DOHH2 (cell line): ENCODE data around the gene IFRD2.

ENCODE experiments used
- H3F3A ChIP-seq: fragments of 200-600 bp; sonication (generic), shearing (Covaris generic); 2 replicates; pipeline ENCODE4 v1.6.0; 2016; ENCODE audit warnings: antibody characterized with exemption, mild to moderate bottlenecking; ENCODE audit not compliant: control insufficient read depth, insufficient read depth
- H3K27ac ChIP-seq: fragments of 200-600 bp; sonication (generic); 2 replicates; pipeline ENCODE4 v1.5.1; 2014; ENCODE audit warnings: low read depth, mild to moderate bottlenecking, low read length, moderate library complexity
- H3K27me3 ChIP-seq: fragments of 200-600 bp; sonication (generic); 2 replicates; pipeline ENCODE4 v1.6.1; 2014; ENCODE audit warnings: mild to moderate bottlenecking, low read length, mixed read lengths; ENCODE audit not compliant: control insufficient read depth
- H3K36me3 ChIP-seq: fragments of 200-600 bp; sonication (generic); 2 replicates; pipeline ENCODE4 v1.6.1; 2014; ENCODE audit warnings: mild to moderate bottlenecking, low read length, moderate library complexity, mixed read lengths; ENCODE audit not compliant: control insufficient read depth
- H3K4me1 ChIP-seq: fragments of 200-600 bp; sonication (generic); 2 replicates; pipeline ENCODE4 v1.6.1; 2014; ENCODE audit warnings: mild to moderate bottlenecking, low read length, mixed read lengths; ENCODE audit not compliant: control insufficient read depth
- H3K4me2 ChIP-seq: fragments of 200-600 bp; sonication (generic); 2 replicates; pipeline ENCODE4 v1.6.0; 2014; ENCODE audit warnings: mild to moderate bottlenecking, low read length, moderate library complexity
- H3K4me3 ChIP-seq: fragments of 200-600 bp; sonication (generic); 2 replicates; pipeline ENCODE4 v1.5.1; 2014; ENCODE audit warnings: mild to moderate bottlenecking, low read length, mixed read lengths
- H3K79me2 ChIP-seq: fragments of 200-600 bp; sonication (generic); 2 replicates; pipeline ENCODE4 v1.6.1; 2014; ENCODE audit warnings: mild to moderate bottlenecking, low read length, mixed read lengths; ENCODE audit not compliant: control insufficient read depth
- H3K9me2 ChIP-seq: fragments of 200-600 bp; sonication (generic); replicated peaks from 2 replicates; pipeline ENCODE4 v1.6.1; 2014; ENCODE audit warnings: mild to moderate bottlenecking, low read length, mixed read lengths; ENCODE audit not compliant: control insufficient read depth
- H3K9me3 ChIP-seq: fragments of 200-600 bp; sonication (generic); 2 replicates; pipeline ENCODE4 v1.6.1; 2014; ENCODE audit warnings: antibody characterized with exemption, low read length, mixed read lengths; ENCODE audit not compliant: control insufficient read depth, insufficient read depth
- H4K20me1 ChIP-seq: fragments of 200-600 bp; sonication (generic); 2 replicates; pipeline ENCODE4 v1.6.0; 2014; ENCODE audit warnings: low read depth, mild to moderate bottlenecking, antibody characterized with exemption, low read length, moderate library complexity; ENCODE audit not compliant: control insufficient read depth, insufficient read depth
- EZH2phosphoT487 ChIP-seq: fragments of 200-600 bp; sonication (generic); IDR thresholded peaks from 2 replicates; pipeline ENCODE4 v1.6.1; 2017; ENCODE audit warnings: borderline replicate concordance, mild to moderate bottlenecking, antibody characterized with exemption, low read length, moderate library complexity, mixed read lengths
- TF ChIP-seq, protein P1 (sequence below): fragments of 200-600 bp; sonication (generic); IDR thresholded peaks from one replicate; pipeline ENCODE4 v1.5.1; 2014; ENCODE audit warnings: antibody characterized with exemption, mild to moderate bottlenecking, low read depth, low read length; ENCODE audit not compliant: poor library complexity, severe bottlenecking

IFRD2 gene

DNA sequence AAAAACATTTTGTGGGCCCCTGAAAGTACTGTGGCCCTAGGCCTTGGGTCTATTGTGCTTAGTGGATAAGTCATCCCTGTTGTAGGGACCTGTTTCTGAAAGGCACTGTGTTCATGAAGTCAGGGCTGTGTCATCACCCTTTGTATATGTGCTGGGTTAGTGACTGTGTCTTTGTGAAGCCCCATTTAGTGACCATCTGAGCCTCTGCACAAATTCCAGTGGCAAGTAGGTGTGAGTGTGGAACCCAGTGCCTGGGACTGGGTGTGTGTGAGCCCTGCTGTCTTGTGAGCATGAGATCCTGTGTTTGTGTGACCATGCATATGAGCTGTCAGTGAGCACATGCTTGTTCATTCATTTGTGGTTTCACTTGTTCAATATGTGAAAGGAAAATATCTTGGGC lies 12.4 kb upstream of the IFRD2 start:
- TF ChIP-seq, protein P1, sequence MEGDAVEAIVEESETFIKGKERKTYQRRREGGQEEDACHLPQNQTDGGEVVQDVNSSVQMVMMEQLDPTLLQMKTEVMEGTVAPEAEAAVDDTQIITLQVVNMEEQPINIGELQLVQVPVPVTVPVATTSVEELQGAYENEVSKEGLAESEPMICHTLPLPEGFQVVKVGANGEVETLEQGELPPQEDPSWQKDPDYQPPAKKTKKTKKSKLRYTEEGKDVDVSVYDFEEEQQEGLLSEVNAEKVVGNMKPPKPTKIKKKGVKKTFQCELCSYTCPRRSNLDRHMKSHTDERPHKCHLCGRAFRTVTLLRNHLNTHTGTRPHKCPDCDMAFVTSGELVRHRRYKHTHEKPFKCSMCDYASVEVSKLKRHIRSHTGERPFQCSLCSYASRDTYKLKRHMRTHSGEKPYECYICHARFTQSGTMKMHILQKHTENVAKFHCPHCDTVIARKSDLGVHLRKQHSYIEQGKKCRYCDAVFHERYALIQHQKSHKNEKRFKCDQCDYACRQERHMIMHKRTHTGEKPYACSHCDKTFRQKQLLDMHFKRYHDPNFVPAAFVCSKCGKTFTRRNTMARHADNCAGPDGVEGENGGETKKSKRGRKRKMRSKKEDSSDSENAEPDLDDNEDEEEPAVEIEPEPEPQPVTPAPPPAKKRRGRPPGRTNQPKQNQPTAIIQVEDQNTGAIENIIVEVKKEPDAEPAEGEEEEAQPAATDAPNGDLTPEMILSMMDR: no peak
- H3K79me2 ChIP-seq: no peaks in the 10 kb centered on the region
- H3K4me1 ChIP-seq: peaks cover 17% of the 10 kb centered on the region
- H3K9me3 ChIP-seq: no peaks in the 10 kb centered on the region
- H3K27me3 ChIP-seq: no peaks in the 10 kb centered on the region
- peaks cover 7% of the 10 kb centered on the region for H3F3A ChIP-seq
- H3K4me2 ChIP-seq: peak overlapping the region; percentile 8
- H4K20me1 ChIP-seq: no peaks in the 10 kb centered on the region
- peak overlapping the region; percentile 2; the same call in 1 of the 2 replicates for H3K27ac ChIP-seq
- no peaks in the 10 kb centered on the region for H3K9me2 ChIP-seq
- H3K4me3 ChIP-seq: no peak overlapping the region
- no peaks in the 10 kb centered on the region for H3K36me3 ChIP-seq

DNA sequence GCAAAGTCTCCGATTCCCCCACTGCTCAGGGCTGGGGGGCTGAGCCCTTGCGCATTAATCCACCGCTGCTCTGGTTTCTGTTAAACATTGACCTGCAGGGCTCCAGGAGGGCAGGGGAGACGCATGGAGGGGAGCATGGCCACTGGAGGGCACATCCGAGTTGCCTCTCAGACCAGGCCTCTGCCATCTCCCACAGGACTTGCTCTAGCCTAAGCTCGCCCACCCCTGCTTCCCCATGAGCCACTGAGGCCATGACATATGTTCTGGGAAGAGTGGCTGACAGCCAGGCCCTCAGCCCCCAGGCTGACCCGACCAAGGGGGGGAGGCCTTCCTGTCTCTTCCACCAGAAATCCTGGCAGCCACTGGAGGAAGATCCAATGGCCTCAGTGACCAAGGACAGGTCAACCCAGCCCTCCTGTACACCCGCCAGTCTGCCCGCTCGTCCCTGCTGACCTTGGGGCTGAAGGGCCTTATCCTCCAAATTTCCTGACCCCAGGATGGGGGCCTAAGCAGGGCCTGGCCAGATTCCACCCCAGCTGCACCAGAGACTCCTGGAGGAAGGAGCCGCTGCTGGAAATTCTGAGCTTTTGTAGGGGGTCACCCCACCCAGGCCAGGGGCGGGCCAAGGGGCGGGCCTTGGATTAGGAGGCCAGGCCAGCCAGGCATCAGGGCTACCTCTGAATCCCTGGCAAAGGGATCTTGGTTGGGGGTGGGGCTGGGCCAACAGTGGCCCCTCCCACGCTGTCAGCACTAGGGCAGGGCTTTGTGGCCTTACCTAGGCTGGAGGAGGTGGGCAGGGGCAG lies 11.0 kb upstream of the IFRD2 start, which contains the start of gene HYAL1:
HYAL1 (minus strand) TSS at position 562 of the 803 bp plus-strand sequence. CDS start 618 bp downstream, outside the sequence.
- Histone ChIP-seq H3K27ac (no peak within 1 kb of the TSS), H3K4me3 (no peak within 1 kb of the TSS)

DNA sequence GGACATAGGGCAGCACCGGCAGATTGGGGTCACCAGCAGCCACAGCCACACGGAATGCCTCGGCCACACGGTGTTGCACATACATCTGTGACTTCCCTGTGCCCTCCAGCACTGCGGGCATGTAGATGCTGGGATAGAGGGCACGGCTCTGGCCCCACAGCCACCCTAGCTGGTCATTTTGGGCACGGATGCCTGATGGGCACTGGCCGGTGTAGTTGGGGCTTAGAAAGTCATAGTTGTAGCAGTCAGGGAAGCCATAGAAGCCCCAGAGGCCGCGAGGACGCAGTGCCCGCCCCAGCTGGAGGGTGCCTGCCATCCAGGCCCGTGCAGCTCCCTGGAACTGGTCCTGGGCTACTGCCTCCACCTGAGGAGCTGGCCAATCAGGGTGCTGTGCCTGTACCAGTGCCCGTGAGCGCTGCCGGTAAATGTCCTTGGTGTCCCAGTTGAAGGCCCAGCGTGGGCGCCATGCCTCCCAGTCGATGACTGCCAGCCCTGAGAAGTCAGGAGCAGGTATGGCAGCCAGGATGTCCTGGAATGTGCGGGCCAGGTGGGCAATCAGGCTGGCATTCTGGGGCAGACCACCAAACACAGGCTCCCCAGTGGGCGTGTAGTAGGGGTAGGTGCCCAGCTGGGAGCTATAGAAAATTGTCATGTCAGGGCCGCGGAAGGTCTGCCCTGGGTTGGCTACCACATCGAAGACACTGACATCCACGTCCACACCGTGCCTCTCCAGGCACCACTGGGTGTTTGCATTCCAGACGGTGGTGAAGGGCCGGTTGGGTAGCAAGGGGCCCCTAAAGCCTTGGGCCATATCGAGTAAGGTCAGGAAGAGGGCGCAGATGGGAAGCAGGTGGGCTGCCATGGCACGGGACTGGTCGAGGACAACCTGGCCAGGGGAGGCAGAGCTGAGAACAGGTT lies 10.1 kb upstream of the IFRD2 start:
- Histone ChIP-seq H3K9me2 (no peaks in the 10 kb centered on the region), H4K20me1 (no peaks in the 10 kb centered on the region), H3K27ac (no peak overlapping the region), H3F3A (peaks cover 7% of the 10 kb centered on the region), H3K79me2 (0 out of 2 replicates have a peak, but pooled peaks cover 3% of the 10 kb centered on the region), H3K4me3 (no peak overlapping the region), H3K36me3 (no peaks in the 10 kb centered on the region), H3K4me2 (no peak overlapping the region), H3K4me1 (peaks cover 25% of the 10 kb centered on the region), H3K9me3 (no peaks in the 10 kb centered on the region), H3K27me3 (no peaks in the 10 kb centered on the region)
- TF ChIP-seq, protein P1: no peak
- TF ChIP-seq EZH2phosphoT487: no peak

More for the DNA sequence above, 11.0 kb upstream of the IFRD2 start, which contains the start of gene HYAL1:
- Histone ChIP-seq H3K9me3 (no peaks in the 10 kb centered on the region), H3K36me3 (no peaks in the 10 kb centered on the region), H3K27me3 (no peaks in the 10 kb centered on the region), H3K9me2 (no peaks in the 10 kb centered on the region), H3F3A (peaks cover 7% of the 10 kb centered on the region), H3K4me1 (peaks cover 22% of the 10 kb centered on the region), H3K4me2 (no peak within 1 kb of the TSS), H3K79me2 (0 out of 2 replicates have a peak, but pooled peaks cover 2% of the 10 kb centered on the region), H4K20me1 (no peaks in the 10 kb centered on the region)
- TF ChIP-seq, protein P1: no peak
